Pancreas (tissue), 10 donors: ENCODE results near the gene CDH4. TPM values are rescaled to one million over a fixed set of nuclear protein-coding genes. Genes with fewer than 3 reads are reported as not detected.
A peak's percentile ranks its signal among the peaks of the same experiment; 100 is the strongest.

ENCODE experiments used
- ATAC-seq, 4 donors: fragments of 200-7000 bp; cut with Tn5 transposase; one replicate each; pipeline versions ENCODE4 v1.8.0 to v1.9.1; 2020; ENCODE audit warnings: mild to moderate bottlenecking in 4 of 4, moderate library complexity in 4 of 4
- DNase-seq, 6 donors: peaks; one replicate each; pipeline ENCODE4 v3.0.0-alpha.2; 2020
- FAIRE-seq: peaks from 2 replicates; lab custom pipeline; 2012; peaks lifted over from hg19 to GRCh38; lab: Jason Lieb, UNC
- H3K27ac ChIP-seq, 4 donors: fragments of 200-600 bp; sonication (generic); 1 replicate in 3 of 4; 2 replicates in 1 of 4; pipeline versions ENCODE4 v1.5.0 to v1.8.0; 2020
- H3K27me3 ChIP-seq, 4 donors: fragments of 200-600 bp; one replicate each; pipeline ENCODE4 v1.8.0; 2021
- H3K36me3 ChIP-seq, 3 donors: fragments of 200-600 bp; sonication (generic) in 1 of 3; one replicate each; pipeline versions ENCODE4 v1.5.0 to v1.8.0; 2020 to 2021
- H3K4me1 ChIP-seq, 3 donors: fragments of 200-600 bp; one replicate each; pipeline ENCODE4 v1.8.0; 2021
- H3K4me3 ChIP-seq, 4 donors: fragments of 200-600 bp; sonication (generic) in 2 of 4; one replicate each; pipeline versions ENCODE4 v1.5.0 to v1.8.0; 2020 to 2021
- H3K9me3 ChIP-seq, 4 donors: fragments of 200-600 bp; one replicate each; pipeline ENCODE4 v1.8.0; 2021
- CTCF ChIP-seq, 4 donors: fragments of 200-600 bp; sonication (generic) in 3 of 4; IDR thresholded peaks; one replicate each; pipeline versions ENCODE4 v1.5.0 to v1.8.0; 2021; ENCODE audit warnings: antibody characterized with exemption in 4 of 4
- WGBS, 2 donors: extraction: QIAGEN DNeasy Blood & Tissue Kit; methylation state at CpG; one replicate each; pipeline ENCODE4 v1.1.7; 2013; 5-methylcytosine and 5-hydroxymethylcytosine counted together
- intact Hi-C, 3 donors: fragments of 100-400 bp; cut with DNase I; formaldehyde crosslinking; loops; one replicate each; pipeline versions ENCODE4 v1.11.1 to v1.14.2; 2022
- polyA plus RNA-seq, 2 donors: library from polyadenylated mRNA; stranded (reverse); fragments of 200-250 nt; gene quantifications; one replicate each; pipeline ENCODE4 v1.2.3, GENCODE V29; 2013
- total RNA-seq, 6 donors: library from RNA; stranded (reverse); fragmentation: NEBNext Ultra II Directional in 4 of 6; extraction: Animal tissue kit (Norgen Biotek cat#: 25700) in 4 of 6; gene quantifications; one replicate each; pipeline versions ENCODE4 v1.2.1 to v1.2.4, GENCODE V29; 2021 to 2023
- donor health status: healthy with polysubstance abuse.
- donor health status: DM: no; HTN: no; CAD: no; lungs with moderate emphysema.
- donor health status: DM: no; HTN: no; CAD: no.
- donor health status: control.
- donor health status: control.
- donor health status: Bipolar disorder and iron deficiency.
- donor health status: DM: yes; HTN: yes; CAD: no.
- donor health status: DM: no; HTN: no; CAD: no.
- donor health status: DM: no; HTN: no; CAD: no.
- donor health status: DM: yes; HTN: yes; CAD: no.

CDH4 gene
- total and polyA plus RNA-seq, 8 donors, result 0.04 to 1.4 (median 0.27) TPM

GRCh38 chr20:61696181-61696735 lies 444.2 kb downstream of the CDH4 start:
- intact Hi-C loops, result no loop called here
- WGBS, 2 donors, result 61 to 78% methylated on average over 10 of the region's 10 CpGs
- no peak for TF ChIP-seq CTCF (IDR thresholded peaks at IDR 0.05)
- Histone ChIP-seq H3K27ac (no peak overlapping the region), H3K27me3 (no peaks in the 10 kb centered on the region), H3K9me3 (no peaks in the 10 kb centered on the region), H3K4me1 (no peaks in the 10 kb centered on the region), H3K4me3 (no peak overlapping the region), H3K36me3 (no peaks in the 10 kb centered on the region)
- DNase-seq (peak in 1 of 6 donors; percentile 47), FAIRE-seq (no peak), ATAC-seq (no peak)

GRCh38 chr20:61697666-61698597 lies 445.9 kb downstream of the CDH4 start:
- FAIRE-seq (no peak), ATAC-seq (no peak), DNase-seq (peak in 1 of 6 donors; percentile 49)
- Histone ChIP-seq H3K9me3 (no peaks in the 10 kb centered on the region), H3K27me3 (no peaks in the 10 kb centered on the region), H3K4me3 (no peak overlapping the region), H3K4me1 (no peaks in the 10 kb centered on the region), H3K27ac (no peak overlapping the region), H3K36me3 (no peaks in the 10 kb centered on the region)
- no peak for TF ChIP-seq CTCF (IDR thresholded peaks at IDR 0.05)
- intact Hi-C loops, result no loop called here
- 68 to 82% methylated on average over 33 of the region's 33 CpGs for WGBS, 2 donors

GRCh38 chr20:61698598-61699494 lies 446.8 kb downstream of the CDH4 start:
- no peak for ATAC-seq
- H3K4me3 ChIP-seq, result no peak overlapping the region
- H3K4me1 ChIP-seq, result no peaks in the 10 kb centered on the region
- intact Hi-C loops, result no loop called here
- no peaks in the 10 kb centered on the region for H3K36me3 ChIP-seq
- no peak for DNase-seq
- H3K9me3 ChIP-seq, result no peaks in the 10 kb centered on the region
- H3K27ac ChIP-seq, result no peak overlapping the region
- TF ChIP-seq CTCF (IDR thresholded peaks at IDR 0.05), result no peak
- no peaks in the 10 kb centered on the region for H3K27me3 ChIP-seq
- WGBS, 2 donors, result 63 to 80% methylated on average over 25 of the region's 25 CpGs
- no peak for FAIRE-seq

- no peak for ATAC-seq
- DNase-seq, result peak in 1 of 6 donors; percentile 40
These were observed 447.7 kb downstream of the CDH4 start for GRCh38 chr20:61699495-61700374.

More at GRCh38 chr20:61699495-61700374, 447.7 kb downstream of the CDH4 start:
- Histone ChIP-seq H3K4me1 (no peaks in the 10 kb centered on the region), H3K9me3 (no peaks in the 10 kb centered on the region), H3K27me3 (no peaks in the 10 kb centered on the region), H3K27ac (no peak overlapping the region), H3K4me3 (no peak overlapping the region), H3K36me3 (no peaks in the 10 kb centered on the region)
- no peak for TF ChIP-seq CTCF (IDR thresholded peaks at IDR 0.05)
- intact Hi-C loops, result no loop called here
- no peak for FAIRE-seq
- WGBS, 2 donors, result 52 to 60% methylated on average over 31 of the region's 31 CpGs
